Measurements from ENCODE around the gene SPIN1. TPM values are rescaled to one million over a fixed set of nuclear protein-coding genes. Genes with fewer than 3 reads are reported as not detected.

The SPIN1 gene
- total and polyA plus RNA-seq, 2 donors (not counting 3 experiments of a cell fraction or from before 2014, with no cell fraction given) = 38.1 to 56.8 TPM

GRCh38 chr9:88514247-88514646, 126.0 kb downstream of the SPIN1 start:
- no peak for TF ChIP-seq POLR2AphosphoS5 (IDR thresholded peaks at IDR 0.05; ENCODE audit: insufficient read depth, low read depth, low read length)
- no peak for TF ChIP-seq MAX (IDR thresholded peaks at IDR 0.05; ENCODE audit: insufficient read depth, insufficient read length)
- no peak for TF ChIP-seq FOS (IDR thresholded peaks at IDR 0.05; ENCODE audit: borderline replicate concordance, insufficient read depth, low read length)
- no peak for TF ChIP-seq JUN (IDR thresholded peaks at IDR 0.05; ENCODE audit: borderline replicate concordance, insufficient read depth, insufficient read length, low read depth)
- no peak for TF ChIP-seq POLR2A (IDR thresholded peaks at IDR 0.05; ENCODE audit: low read depth, low read length)
- no peak for TF ChIP-seq EZH2 (IDR thresholded peaks at IDR 0.05; ENCODE audit: borderline replicate concordance, low read depth, low read length, severe bottlenecking)
- TF ChIP-seq GATA2 (IDR thresholded peaks at IDR 0.05; ENCODE audit: insufficient read depth, insufficient read length, low read depth, low read length) = no peak
- no peak for TF ChIP-seq MYC (IDR thresholded peaks at IDR 0.05; ENCODE audit: low read depth, low read length)
- TF ChIP-seq CTCF (IDR thresholded peaks at IDR 0.05; ENCODE audit: extremely low read depth in 1 of 2, insufficient read depth in 1 of 2, low read depth in 1 of 2, low read length in 2 of 2) = no peak
- H3K27ac ChIP-seq (ENCODE audit: insufficient read depth, low read depth, low read length) = no peak overlapping the region
- H3K79me2 ChIP-seq (ENCODE audit: control insufficient read depth, insufficient read depth, low read length) = no peaks in the 10 kb centered on the region
- H3K4me3 ChIP-seq (replicated peaks in 1 of 3; ENCODE audit: insufficient read depth in 1 of 3, low read depth in 1 of 3, low read length in 3 of 3) = no peak overlapping the region
- intact Hi-C loops (cut with micrococcal nuclease) = no loop called here
- no peaks in the 10 kb centered on the region for H3K27me3 ChIP-seq (ENCODE audit: control insufficient read depth in 2 of 2, insufficient read depth in 2 of 2, low read length in 2 of 2)
- no peak overlapping the region for H2AFZ ChIP-seq (ENCODE audit: low read depth, low read length)
- POLR2A ChIA-PET = no interaction called here
- no peaks in the 10 kb centered on the region for H3K4me1 ChIP-seq (ENCODE audit: control insufficient read depth, extremely low read depth, insufficient read depth, low read length)
- no peaks in the 10 kb centered on the region for H3K9me1 ChIP-seq (replicated peaks; ENCODE audit: control insufficient read depth, extremely low read depth, insufficient read depth, low read length)
- CTCF ChIA-PET = interaction anchor here (0.6 kb wide), 1 partner anchor 120 kb away, joined by 3 read pairs; no protein-coding TSS in a partner anchor
- H3K4me2 ChIP-seq (ENCODE audit: insufficient read depth, low read length) = no peak overlapping the region
- H3K9me3 ChIP-seq (replicated peaks; ENCODE audit: control insufficient read depth, insufficient read depth, low read length) = no peaks in the 10 kb centered on the region
- FAIRE-seq (no peak), DNase-seq (ENCODE audit: low read depth, low spot score) (no peak)
- H3K36me3 ChIP-seq (ENCODE audit: control insufficient read depth in 2 of 2, extremely low read depth in 1 of 2, insufficient read depth in 2 of 2, low read length in 2 of 2) = no peaks in the 10 kb centered on the region
- dilution Hi-C loops (cut with MboI; ENCODE audit: extremely low pct_ligation_motif_present, low sequenced_read_pairs) = no loop called here
- no TSS peak for BruUV-seq (replicated peaks)
- no peaks in the 10 kb centered on the region for H4K20me1 ChIP-seq (replicated peaks; ENCODE audit: control insufficient read depth, extremely low read depth, insufficient read depth, low read length)
- no peak overlapping the region for H3K9ac ChIP-seq (replicated peaks; ENCODE audit: extremely low read depth, insufficient read depth, low read length)
